GM11168 (cell line): ENCODE data around the gene STON1.
"Not testable (repeated sequence)": the region's sequence is repeated elsewhere in the genome, so short reads cannot be mapped to it uniquely, and the experiment has no call there.

Experiments used
- in situ Hi-C: fragments of 300-500 bp; cut with MboI; formaldehyde crosslinking; loops from one replicate; pipeline ENCODE4 v1.12.0; 2022; ENCODE audit warnings: low sequenced_read_pairs; ENCODE audit not compliant: unreplicated experiment

Gene STON1

DNA sequence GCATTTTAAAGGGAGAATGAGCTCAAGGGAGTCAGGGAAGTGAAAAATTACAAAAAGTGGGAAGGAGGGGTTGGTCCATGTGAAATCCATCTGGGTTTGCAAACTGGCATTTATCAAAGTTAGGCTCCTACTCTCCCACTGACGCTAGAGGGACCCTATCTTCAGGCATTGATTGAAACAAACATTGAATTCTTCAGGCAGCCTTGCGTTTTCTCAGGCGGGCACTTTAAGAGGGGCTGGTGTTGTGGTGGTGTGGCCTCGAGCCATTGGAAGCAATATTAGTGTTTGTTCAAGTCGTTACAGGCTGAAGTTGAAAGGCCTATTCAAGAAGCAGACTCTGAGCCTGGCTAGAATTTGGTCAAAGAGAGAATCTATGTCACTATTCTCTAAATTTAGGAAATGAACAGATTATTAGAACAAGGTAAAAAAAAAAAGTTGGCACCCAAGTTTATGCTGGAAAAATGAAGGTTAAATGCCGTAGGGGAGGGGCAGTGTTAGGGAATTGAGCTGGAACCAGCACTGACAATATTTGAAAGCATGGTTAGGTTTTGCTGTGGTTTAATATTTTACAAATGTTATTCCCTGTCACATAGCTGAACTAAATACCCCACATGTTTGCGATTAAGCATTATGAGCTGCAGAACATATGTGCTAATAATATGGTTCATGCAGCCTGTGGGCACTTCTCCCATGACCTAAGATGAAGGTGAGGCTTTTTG lies 36.8 kb downstream of the STON1 start:
- in situ Hi-C loops: no loop called here

DNA sequence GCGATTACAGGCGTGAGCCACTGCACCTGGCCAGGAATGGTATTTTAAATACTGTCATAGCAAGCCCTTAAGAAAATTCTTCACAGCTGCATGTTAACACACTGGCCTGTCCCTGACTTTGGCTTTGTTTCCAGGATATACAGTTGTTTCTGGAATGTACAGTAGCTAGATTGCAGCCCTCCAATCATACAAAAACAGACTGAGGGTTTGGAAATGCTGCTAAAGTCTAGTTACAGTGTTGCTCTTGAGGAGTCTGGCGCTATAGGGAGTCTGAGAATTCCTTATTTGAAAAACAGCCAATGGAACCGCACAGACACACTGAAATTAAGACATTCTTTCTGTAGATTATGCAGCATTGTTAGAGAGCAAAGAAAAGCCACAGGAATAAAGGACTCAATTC lies 37.7 kb downstream of the STON1 start:
- in situ Hi-C loops: no loop called here

DNA sequence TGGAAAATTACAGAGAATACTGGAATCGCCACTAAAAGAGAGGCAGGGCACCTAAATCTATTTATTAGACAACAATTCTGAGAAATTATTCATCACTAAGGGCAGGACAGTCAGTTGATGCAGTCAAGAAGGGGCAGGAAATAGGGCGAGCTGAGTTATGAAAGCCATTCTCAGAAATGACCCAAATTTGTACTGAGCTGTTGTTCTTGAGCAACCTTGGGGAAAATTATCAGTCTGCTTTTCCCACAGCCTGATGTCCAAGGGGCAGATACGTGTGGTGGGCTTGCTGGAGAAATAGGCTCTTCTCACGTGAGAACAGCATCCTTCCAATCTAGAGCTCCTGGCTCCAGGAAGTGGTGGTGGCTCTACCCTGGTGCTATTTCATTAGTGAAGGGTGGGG lies 38.6 kb downstream of the STON1 start:
- in situ Hi-C loops: no loop called here

DNA sequence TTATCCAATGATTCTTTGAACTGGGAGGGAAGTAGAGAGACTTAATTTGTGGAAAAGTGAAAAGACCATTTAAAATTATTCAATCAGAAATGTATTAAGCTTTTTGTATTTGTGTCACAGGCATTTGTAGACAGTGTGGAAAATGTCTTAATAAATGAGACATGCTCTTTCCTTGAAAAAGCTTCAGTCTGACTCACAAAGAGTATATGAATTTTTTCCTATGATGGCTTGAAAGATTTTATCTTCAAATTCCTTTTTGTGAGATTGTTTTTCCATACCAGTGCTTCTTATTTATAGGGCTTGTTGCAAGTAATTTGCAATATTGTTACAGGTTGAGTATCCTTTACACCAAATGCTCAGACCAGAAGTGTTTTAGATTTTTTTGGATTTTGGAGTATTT lies 39.5 kb downstream of the STON1 start:
- in situ Hi-C loops: no loop called here

DNA sequence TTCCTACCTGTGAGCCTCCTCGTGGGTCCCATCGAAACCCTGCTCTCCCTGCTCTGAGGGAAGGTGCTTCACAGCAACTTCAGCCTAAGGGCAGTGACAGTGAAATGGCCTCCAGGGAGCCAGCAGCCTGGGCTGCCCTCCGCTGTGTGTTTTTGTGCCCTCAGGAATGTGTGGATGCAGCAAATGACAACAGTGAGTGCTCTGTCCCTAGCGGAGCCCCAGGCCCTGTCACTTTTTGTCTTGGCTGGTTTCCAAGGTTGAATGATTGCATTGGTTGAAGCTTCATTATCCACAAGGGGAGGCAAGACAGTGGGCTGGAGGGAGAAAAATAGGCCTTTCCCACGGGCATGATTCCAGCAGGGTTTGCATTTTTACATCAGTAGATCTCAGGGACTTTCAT lies 42.9 kb downstream of the STON1 start:
- in situ Hi-C loops: no loop called here

DNA sequence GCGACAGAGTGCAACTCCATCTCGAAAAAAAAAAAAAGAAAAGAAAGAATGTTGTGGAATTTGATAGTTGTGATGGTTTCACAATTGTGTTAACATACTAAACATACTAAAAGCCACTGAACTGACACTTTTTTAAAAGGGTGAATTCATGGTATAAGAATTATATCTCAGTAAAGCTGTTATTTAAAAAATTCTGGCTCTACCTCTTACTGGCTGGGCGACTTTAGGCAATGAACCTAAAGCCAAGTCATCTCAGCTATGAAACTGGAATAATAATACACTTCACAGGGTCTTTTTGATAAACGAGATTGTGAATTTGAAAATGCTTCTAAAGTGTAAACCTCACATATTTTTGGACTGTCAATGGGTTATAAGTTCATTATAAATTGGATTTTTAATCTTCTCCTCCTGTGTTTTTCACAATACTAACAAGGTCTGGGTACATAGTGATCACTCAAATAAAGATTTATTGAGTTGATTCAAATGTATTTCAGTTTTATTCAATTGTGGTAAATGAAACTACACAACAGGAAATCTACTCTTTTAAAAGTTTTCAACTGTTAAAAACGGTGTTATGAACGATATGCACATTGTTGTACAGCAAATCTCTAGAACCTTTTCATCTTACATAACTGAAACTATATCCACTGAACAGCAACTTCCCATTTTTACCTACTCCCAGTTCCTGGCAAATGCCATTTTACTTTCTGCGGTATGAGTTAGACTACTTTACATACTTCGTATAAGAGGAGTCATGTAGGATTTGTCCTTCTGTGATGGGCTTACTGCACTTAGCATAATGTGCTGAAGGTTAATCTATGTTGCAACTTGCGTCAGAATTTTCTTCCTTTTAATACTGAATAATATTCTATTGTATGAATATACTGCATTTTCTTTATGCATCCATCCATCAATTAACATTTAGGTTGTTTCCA lies 44.7 kb downstream of the STON1 start:
- in situ Hi-C loops: no loop called here

DNA sequence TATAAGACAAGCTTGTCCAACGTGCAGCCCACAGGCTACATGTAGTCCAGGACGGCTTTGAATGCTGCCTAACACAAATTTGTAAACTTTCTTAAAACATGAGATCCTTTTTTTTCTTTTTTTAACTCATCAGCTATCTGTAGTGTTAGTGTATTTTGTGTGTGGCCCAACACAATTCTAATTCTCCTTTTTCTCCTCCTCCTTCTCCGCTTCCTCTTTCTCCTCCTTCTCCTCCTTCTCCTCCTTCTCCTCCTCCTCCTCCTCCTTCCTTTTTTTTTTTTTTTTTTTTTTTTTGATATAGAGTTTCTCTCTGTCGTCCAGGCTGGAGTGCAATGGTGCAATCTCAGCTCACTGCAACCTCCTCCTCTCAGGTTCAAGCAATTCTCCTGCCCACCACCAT lies 48.4 kb downstream of the STON1 start:
- in situ Hi-C loops: no loop called here

DNA sequence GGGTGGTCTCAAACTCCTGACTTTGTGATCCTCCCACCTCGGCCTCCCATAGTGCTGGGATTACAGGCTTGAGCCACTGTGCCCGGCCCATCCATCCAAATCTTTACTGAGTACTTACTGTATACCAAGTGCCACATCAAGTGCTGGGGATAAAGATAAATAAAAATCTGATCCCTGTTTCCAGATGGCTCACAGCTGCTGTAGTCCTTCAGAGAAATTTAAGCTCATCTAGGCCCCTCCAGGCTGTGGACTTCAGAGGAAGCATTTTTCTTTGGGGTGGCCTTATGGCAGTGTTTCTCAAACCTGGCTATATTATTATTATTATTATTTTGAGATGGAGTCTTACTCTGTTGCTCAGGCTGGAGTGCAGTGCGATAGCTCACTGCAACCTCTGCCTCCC lies 54.0 kb downstream of the STON1 start:
- in situ Hi-C loops: no loop called here

DNA sequence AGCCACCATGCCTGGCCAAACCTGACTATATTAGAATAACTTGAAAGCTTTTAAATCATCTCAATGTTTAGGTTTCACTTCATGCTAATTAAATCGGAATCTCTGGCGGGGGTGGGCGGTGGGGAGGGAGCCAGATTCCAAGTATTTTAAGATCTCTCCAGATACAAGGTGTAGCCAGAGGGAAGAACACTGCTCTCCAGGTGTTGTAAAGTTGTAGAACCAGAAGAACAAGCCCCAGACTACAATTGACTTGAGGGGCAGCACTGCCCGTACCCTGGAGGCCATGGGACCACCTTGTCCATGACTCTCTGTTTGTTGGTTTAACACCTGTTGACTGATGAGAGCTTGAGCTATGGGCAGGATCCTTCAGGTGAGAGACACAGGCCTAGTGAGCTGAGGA lies 54.6 kb downstream of the STON1 start:
- in situ Hi-C loops: no loop called here

DNA sequence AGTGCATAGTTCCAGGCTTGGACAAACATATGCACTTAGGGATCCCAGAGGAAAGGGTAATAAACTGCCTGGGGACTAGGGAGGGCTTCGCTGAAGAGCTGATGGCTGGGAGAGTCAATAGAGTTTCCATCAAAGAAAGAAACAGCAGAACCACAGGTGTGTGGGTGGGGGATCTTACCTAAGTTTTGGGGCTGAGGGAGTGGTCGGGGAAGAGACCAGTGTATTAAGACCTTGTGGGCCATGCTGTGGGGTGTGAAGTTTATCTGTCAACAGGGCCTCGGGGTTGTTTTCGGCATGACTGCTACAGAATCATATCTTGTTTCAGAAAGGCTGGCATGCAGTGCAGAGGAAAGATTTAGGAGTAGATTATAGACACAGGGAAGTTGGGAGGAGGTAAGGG lies 56.5 kb downstream of the STON1 start:
- in situ Hi-C loops: no loop called here

DNA sequence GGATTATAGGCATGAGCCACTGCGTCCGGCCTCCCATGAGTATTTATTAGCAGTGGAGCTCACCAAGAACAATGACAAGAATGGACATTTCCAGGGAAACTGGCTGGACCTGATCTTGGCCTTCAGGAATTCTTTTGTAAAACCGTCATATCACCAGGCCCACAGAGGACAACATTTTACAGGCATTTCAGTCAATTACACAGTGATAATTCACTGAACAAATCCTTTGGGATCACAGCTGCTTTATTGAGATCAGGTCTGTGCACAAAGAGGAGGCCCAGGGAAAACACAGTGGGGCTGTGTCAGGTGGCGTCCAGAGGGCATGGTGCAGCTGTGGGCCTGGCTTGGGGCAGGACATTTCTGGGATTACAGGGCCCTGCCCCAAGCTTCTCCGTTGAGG lies 57.6 kb downstream of the STON1 start:
- in situ Hi-C loops: no loop called here

DNA sequence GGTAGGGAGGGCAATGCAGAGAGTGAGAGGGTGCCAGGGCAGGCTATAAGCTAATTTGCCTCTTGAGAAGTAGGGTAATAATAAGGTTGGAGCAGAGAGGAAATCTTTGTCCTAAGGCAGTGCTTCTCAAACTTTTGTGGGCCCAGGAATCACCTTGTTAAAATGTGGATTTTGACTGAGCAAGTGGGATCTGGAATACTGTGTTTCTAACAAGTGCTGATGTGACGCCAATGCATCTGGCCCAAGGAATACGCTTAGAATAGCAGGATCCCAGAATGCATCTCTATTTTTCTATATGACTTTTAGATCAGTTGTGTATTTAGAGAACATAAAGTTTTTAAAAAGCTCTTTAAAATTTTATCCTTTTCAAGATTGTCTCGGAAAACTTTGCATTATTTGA lies 58.0 kb downstream of the STON1 start:
- in situ Hi-C loops: no loop called here

DNA sequence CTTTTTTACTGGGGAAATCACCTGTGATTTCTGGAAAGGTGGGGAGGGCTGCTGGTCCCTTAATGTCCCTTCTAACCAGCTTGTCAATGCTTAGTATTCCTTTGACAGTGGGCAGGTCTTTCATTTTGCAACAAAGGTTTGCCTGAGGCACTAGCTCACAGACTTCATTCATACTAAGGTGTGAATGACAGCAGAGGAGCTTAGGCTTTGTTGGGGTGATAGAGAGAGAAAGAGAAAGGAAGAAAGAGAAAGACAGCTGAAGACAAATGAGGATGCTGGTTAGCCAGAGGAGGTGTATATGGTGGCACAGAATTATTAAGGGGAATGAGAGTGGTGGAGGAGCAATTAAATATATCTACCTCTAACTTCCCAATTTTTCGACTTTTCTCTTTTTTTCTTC lies 58.8 kb downstream of the STON1 start:
- in situ Hi-C loops: no loop called here

DNA sequence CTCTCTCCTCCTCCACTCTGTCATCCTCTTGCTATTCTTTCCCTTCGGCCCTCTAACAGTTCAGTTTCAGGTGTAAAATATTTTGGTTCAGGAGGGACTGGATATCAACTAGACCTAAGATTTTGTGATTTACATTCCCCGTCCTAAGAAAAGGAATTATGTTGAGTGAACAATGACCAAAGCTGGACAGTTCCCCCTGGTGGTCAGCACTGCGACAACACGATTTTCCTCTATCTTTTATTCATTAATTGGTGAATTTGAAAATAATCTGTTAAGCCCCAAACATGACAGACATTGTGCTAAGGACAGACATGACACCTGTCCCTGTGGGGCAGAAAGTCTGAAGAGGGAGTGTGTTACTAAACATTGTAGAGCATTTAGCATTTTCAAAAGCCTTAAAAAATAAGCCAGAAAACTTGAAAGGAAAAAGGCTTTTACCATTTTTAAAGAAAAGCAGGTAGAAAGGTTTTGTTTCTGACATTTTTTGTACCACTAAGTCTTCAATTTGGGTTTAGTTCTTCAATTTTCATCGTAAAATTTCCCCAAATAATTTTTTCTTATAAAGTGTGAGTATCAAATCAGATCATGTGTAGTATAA lies 59.3 kb downstream of the STON1 start:
- in situ Hi-C loops: no loop called here

DNA sequence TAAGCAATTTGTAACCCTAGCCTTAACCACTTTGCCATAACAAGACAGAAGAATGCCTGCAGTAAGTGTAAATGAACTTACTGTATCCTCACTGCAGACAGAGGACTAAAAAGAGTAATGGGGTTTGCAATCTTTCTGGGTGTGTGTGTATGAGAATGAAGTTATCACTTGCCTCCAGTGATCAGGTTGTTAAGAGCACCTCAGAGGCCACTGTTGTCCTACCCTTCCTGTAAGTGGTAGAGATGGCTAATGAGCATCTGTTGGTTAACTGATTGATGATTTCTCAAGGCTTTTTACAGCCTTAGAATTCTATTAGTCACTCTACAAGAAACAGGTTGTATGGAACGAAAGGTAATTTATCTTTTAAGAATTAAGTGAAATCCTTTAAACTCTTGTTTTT lies 60.1 kb downstream of the STON1 start:
- in situ Hi-C loops: no loop called here

DNA sequence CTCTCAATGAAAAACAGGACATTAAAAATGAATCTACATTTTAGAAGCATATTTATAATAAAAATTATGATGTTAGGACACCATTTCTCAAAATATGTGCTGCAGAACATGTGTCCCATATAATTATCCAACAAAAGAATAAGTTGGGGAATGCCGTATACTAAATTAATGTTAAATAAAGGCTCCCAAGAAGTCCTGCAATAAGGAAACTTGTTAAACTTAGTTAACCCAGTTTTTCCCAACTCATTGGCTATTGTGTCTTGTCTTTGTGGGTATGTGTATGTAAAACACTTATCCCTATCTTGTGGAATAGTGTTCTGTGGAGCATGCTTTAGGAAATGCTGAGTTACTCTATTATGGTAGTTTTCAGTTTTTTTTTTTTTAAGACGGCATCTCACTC lies 62.1 kb downstream of the STON1 start:
- in situ Hi-C loops: no loop called here

DNA sequence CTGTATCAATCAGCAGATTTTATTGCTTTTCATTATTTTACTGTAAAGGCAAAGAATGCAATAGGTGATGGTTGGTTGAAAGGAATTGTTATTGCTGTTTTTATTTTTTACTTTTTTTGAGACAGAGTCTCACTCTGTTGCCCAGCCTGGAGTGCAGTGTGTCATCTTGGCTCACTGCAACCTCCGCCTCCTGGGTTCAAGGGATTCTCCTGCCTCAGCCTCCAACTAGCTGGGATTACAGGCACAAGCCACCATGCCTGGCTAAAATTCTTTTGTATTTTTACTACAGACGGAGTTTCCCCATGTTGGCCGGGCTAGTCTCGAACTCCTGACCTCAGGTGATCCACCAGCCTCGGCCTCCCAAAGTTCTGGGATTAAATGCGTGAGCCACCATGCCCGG lies 66.8 kb downstream of the STON1 start:
- in situ Hi-C loops: not testable (repeated sequence)

DNA sequence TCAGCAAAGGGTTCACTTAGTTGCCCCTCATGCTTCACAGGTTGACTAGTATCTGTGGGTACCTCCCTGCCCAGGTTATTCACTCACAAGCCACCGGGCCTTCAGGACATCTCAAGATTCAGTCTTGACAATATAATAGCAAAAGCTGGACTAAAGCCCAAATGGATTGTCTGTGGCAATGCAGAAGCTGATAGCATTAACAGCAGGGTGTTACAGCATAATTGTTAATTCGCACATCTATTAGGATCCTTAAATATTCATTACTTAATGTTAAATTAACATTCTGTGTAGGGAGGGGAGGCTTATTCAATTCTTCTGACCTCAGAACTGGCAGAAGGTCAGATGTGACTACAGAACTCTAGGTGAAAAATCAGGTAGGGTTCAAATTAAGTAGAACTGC lies 67.5 kb downstream of the STON1 start:
- in situ Hi-C loops: no loop called here

DNA sequence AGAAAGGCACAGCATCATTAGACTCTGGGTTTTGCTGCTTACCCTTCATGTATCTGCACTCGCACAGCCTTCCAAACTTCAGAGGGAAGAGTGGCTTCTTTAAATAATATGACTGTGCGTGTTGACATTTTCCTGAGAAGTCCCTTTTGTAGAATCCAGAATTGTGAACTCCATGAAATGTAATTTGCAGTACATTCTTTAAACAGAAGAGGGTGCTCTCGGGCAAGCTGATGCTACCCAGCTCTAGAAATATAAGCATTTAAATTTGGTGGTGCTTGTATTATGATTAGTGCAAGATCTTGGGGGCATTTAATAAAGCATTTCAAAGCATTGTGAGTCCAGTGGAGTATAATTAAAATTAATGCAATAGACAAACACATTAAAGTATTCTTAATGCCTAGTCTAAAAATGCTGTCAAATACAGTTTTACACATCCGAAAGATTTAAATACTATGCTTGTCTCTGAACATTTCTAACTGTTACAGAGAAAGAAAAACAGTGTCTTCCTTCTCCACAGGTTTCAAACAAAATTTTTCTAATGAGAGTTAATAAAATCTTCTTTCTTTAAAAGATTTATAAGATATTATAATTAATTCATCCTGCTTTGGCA lies 70.4 kb downstream of the STON1 start:
- in situ Hi-C loops: no loop called here

DNA sequence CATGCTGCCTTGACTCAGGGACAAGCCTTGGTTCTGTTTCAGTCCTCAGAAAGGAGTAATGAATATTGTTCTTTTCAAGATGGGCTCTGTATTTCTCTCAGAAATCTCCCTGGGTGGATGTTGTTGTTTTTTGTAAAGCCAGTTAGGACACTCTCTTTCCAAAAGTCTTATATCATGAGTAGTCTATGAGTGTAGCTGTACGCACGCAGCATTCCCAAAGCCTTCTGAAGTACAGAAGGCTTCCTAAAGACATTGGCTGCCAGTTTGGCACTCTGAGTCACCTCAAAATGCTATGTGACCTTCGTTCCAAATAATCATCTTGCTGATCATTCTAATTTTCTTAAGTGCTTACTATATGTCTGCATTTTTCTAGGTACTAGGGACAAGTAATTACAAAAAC lies 71.0 kb downstream of the STON1 start:
- in situ Hi-C loops: no loop called here

DNA sequence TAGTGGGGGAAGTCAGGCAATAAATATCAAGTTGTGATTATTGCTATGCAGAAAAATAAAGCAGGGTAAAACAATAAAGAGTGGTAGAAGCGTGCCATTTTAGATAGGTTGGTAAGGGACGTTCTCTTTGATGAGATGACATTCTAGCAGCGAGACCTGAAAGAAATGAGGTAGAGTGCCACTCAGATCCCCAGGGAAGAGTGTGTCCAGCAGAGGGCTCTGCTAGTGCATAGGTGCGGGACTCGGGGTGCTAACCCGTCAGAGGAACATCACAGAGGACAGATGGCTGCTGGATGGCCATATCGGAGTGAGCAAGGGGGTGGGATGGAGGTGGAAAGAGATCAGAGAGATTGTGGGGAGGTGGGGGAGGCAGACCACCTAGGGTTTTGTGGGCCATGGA lies 71.4 kb downstream of the STON1 start:
- in situ Hi-C loops: no loop called here
